Transverse colon (tissue), 4 donors: ENCODE measurements around the gene SPATA25. TPM values are rescaled to one million over a fixed set of nuclear protein-coding genes. Genes with fewer than 3 reads are reported as not detected.

ENCODE experiments used
- DNase-seq: peaks from one replicate; pipeline ENCODE4 v3.0.0-alpha.2; 2019
- H3K27ac ChIP-seq, 4 donors: fragments of 200-600 bp; sonication (generic); 2 replicates each; pipeline ENCODE4 v1.5.1; 2016 to 2018; ENCODE audit warnings: inconsistent platforms in 4 of 4
- H3K27me3 ChIP-seq: fragments of 200-600 bp; sonication (generic); 2 replicates; pipeline ENCODE4 v1.5.1; 2017; ENCODE audit warnings: inconsistent platforms
- H3K36me3 ChIP-seq, 4 donors: fragments of 200-600 bp; sonication (generic); 2 replicates each; pipeline ENCODE4 v1.5.1; 2017 to 2019; ENCODE audit warnings: inconsistent platforms in 4 of 4
- H3K4me1 ChIP-seq, 4 donors: fragments of 200-600 bp; sonication (generic); 2 replicates each; pipeline ENCODE4 v1.5.1; 2017 to 2020; ENCODE audit warnings: inconsistent platforms in 4 of 4
- H3K4me3 ChIP-seq, 4 donors: fragments of 200-600 bp; sonication (generic); 1 replicate in 1 of 4; 2 replicates in 3 of 4; pipeline versions ENCODE4 v1.5.1 to v1.6.1; 2017 to 2019; ENCODE audit warnings: inconsistent platforms in 4 of 4
- H3K9me3 ChIP-seq, 2 donors: fragments of 200-600 bp; sonication (generic); 2 replicates each; pipeline ENCODE4 v1.5.1; 2017 to 2019; ENCODE audit warnings: inconsistent platforms in 2 of 2
- CTCF ChIP-seq, 5 experiments: fragments of 200-600 bp in 3 of 5; fragments of 450-650 bp in 2 of 5; sonication (generic) in 3 of 5; IDR thresholded peaks; 1 replicate in 2 of 5; 2 replicates in 3 of 5; pipeline ENCODE4 v1.5.1; 2016 to 2017; ENCODE audit warnings: antibody characterized with exemption in 5 of 5, inconsistent platforms in 3 of 5, mild to moderate bottlenecking in 2 of 5, moderate library complexity in 1 of 5
- EP300 ChIP-seq: sonication (generic); formaldehyde crosslinking; IDR thresholded peaks from one replicate; pipeline ENCODE4 v1.6.1; 2017; ENCODE audit warnings: antibody characterized with exemption, low read depth
- POLR2A ChIP-seq: fragments of 450-650 bp; IDR thresholded peaks from one replicate; pipeline ENCODE4 v1.6.1; 2016; ENCODE audit warnings: antibody characterized with exemption, mild to moderate bottlenecking, moderate library complexity
- POLR2AphosphoS5 ChIP-seq, 3 donors: sonication (generic); formaldehyde crosslinking; IDR thresholded peaks; one replicate each; pipeline ENCODE4 v1.6.1; 2016; ENCODE audit warnings: antibody characterized with exemption in 3 of 3
- WGBS, 2 donors: methylation state at CpG; one replicate each; pipeline ENCODE4 v1.1.5; 2018; ENCODE audit warnings: low coverage in 1 of 2; 5-methylcytosine and 5-hydroxymethylcytosine counted together
- in situ Hi-C, 4 donors: fragments of 200-750 bp; cut with MboI; loops; one replicate each; pipeline versions ENCODE4 v1.15.0 to v1.15.1; 2017; ENCODE audit warnings: low sequenced_read_pairs in 3 of 4, low pct_ligation_motif_present in 1 of 4, low pct_unique_long_range_greater_than_20kb in 1 of 4
- intact Hi-C: fragments of 100-400 bp; cut with DNase I; formaldehyde crosslinking; loops from one replicate; pipeline ENCODE4 v1.15.1; 2023; ENCODE audit warnings: low total_unique reads
- total RNA-seq, 4 donors: library from RNA; depleted of rRNA; stranded (reverse); fragments of >200 nt; gene quantifications; one replicate each; pipeline ENCODE4 v1.1.0, GENCODE V29; 2016

The SPATA25 gene
- total RNA-seq, 4 donors from 2014 or later = 3.7 to 103 (median 6.0) TPM

GRCh38 chr20:45842169-45842812 is 45.1 kb downstream of the SPATA25 start:
- intact Hi-C loops = no loop called here
- H3K4me1 ChIP-seq = peaks cover 4 to 19% (median 6%) of the 10 kb centered on the region in 4 donors
- 46% methylated on average over 5 of the region's 5 CpGs; no CpG with 5 or more reads in 1 of the 2 donors for WGBS, 2 donors
- H3K27ac ChIP-seq = peak overlapping the region; percentile 39 to 70 (median 61)
- no peaks in the 10 kb centered on the region for H3K9me3 ChIP-seq
- H3K27me3 ChIP-seq = no peaks in the 10 kb centered on the region
- TF ChIP-seq CTCF (IDR thresholded peaks at IDR 0.05) = no peak
- TF ChIP-seq POLR2AphosphoS5 (IDR thresholded peaks at IDR 0.05) = peak in 2 of 3 donors; percentile 38 to 44
- TF ChIP-seq POLR2A = no peak
- H3K36me3 ChIP-seq = peaks cover 0 to 22% (median 5%) of the 10 kb centered on the region in 4 donors
- H3K4me3 ChIP-seq = no peak overlapping the region
- DNase-seq = peak; percentile 32
- in situ Hi-C loops = no loop called here

- H3K27ac ChIP-seq = peak overlapping the region; percentile 39 to 70 (median 61)
- H3K9me3 ChIP-seq = no peaks in the 10 kb centered on the region
- intact Hi-C loops (no loop called here), in situ Hi-C loops (no loop called here)
- H3K27me3 ChIP-seq = no peaks in the 10 kb centered on the region
- H3K4me3 ChIP-seq = no peak overlapping the region
- peaks cover 4 to 26% (median 10%) of the 10 kb centered on the region in 4 donors for H3K4me1 ChIP-seq
- 95% methylated on average over 10 of the region's 10 CpGs; no CpG with 5 or more reads in 1 of the 2 donors for WGBS, 2 donors
- peaks cover 0 to 22% (median 5%) of the 10 kb centered on the region in 4 donors for H3K36me3 ChIP-seq
- no peak for DNase-seq
- TF ChIP-seq POLR2A (no peak), EP300 (no peak), POLR2AphosphoS5 (IDR thresholded peaks at IDR 0.05) (no peak), CTCF (IDR thresholded peaks at IDR 0.05) (no peak)
Observed at GRCh38 chr20:45841407-45842129, 45.9 kb downstream of the SPATA25 start.

GRCh38 chr20:45840700-45841198 is 46.7 kb downstream of the SPATA25 start:
- 95% methylated on average over 21 of the region's 25 CpGs; no CpG with 5 or more reads in 1 of the 2 donors for WGBS, 2 donors
- no peak for DNase-seq
- no peak for TF ChIP-seq POLR2AphosphoS5 (IDR thresholded peaks at IDR 0.05)
- TF ChIP-seq EP300 = no peak
- TF ChIP-seq CTCF (IDR thresholded peaks at IDR 0.05) = no peak
- TF ChIP-seq POLR2A = no peak
- Histone ChIP-seq H3K27ac (peak overlapping the region in 1 of 4 donors; percentile 70), H3K27me3 (no peaks in the 10 kb centered on the region), H3K36me3 (peaks cover 0 to 14% (median 5%) of the 10 kb centered on the region in 4 donors), H3K4me3 (no peak overlapping the region), H3K9me3 (no peaks in the 10 kb centered on the region), H3K4me1 (peaks cover 4 to 30% (median 11%) of the 10 kb centered on the region in 4 donors)
- in situ Hi-C loops (no loop called here), intact Hi-C loops (no loop called here)

- no peaks in the 10 kb centered on the region for H3K9me3 ChIP-seq
- H3K4me3 ChIP-seq = no peak overlapping the region
- peaks cover 22 to 44% (median 28%) of the 10 kb centered on the region in 4 donors for H3K4me1 ChIP-seq
- no peak for DNase-seq
- 20 to 42% methylated on average over 1 of the region's 1 CpG for WGBS, 2 donors
- in situ Hi-C loops = no loop called here
- TF ChIP-seq CTCF (IDR thresholded peaks at IDR 0.05) (no peak), POLR2AphosphoS5 (IDR thresholded peaks at IDR 0.05) (no peak), EP300 (no peak), POLR2A (no peak)
- H3K27me3 ChIP-seq = no peaks in the 10 kb centered on the region
- intact Hi-C loops = no loop called here
- peak overlapping the region in 1 of 4 donors; percentile 98 for H3K27ac ChIP-seq
- no peaks in the 10 kb centered on the region for H3K36me3 ChIP-seq
Observed at GRCh38 chr20:45836841-45837240, 50.6 kb downstream of the SPATA25 start.
